ENCODE results near the gene MUTYH.
A peak's percentile ranks its signal among the peaks of the same experiment; 100 is the strongest.
"Not testable (repeated sequence)": the region's sequence is repeated elsewhere in the genome, so short reads cannot be mapped to it uniquely, and the experiment has no call there.

MUTYH gene

GRCh38 chr1:45339789-45340558 is at the start of gene MUTYH, which contains the start of gene TOE1:
TSS of gene MUTYH (minus strand) at chr1:45340440. CDS start at chr1:45334505, 5,935 bp downstream.
TSS of gene TOE1 (plus strand) at chr1:45340170. CDS start at chr1:45340253, 83 bp downstream.
- DNase-seq (ENCODE audit: low spot score) = peak; percentile 98

DNA sequence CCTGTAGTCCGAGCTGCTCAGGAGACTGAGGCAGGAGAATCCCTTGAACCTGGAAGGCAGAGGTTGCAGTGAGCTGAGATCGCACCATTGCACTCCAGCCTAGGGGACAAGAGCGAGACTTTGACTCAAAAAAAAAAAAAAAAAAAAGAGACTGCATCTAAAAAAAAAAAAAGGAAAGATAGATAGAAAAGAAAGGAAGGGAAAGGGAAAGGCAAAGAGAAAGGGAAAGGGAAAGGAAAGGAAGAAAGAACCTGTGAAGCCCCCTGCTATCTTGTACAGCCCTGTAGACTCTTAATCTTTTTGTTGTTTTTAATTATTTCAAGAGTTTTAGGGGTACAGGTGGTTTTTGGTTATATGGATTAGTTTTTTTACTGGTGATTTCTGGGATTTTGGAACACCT is 46.0 kb upstream of the MUTYH start:
- DNase-seq (ENCODE audit: low spot score) = no peak

DNA sequence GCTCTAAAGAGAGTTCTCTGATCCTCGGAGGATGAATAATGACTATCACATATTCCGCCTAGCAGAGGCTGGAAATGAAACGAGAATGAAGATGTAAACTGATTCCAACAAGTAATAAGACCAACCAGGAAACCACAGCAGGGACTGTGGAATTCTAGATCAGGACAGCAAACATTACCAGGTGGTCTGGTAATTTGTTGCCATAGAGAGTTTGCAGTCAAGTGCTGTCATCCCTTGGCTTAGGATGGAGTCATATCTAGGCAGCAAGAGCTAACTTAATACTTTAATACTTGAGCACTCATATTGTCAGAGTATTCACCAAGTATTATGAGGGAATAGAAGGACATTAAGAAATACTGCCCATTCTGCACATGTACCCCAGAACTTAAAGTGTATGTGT is 45.1 kb upstream of the MUTYH start:
- DNase-seq (ENCODE audit: low spot score) = no peak

- DNase-seq (ENCODE audit: low spot score) = not testable (repeated sequence)
Measured at GRCh38 chr1:45384213-45384612, 44.0 kb upstream of the MUTYH start.

- no peak for DNase-seq (ENCODE audit: low spot score)
Measured at GRCh38 chr1:45383191-45383590, 43.0 kb upstream of the MUTYH start.

- DNase-seq (ENCODE audit: low spot score) = no peak
Measured at GRCh38 chr1:45381243-45381642, 41.0 kb upstream of the MUTYH start.

GRCh38 chr1:45380730-45381129 is 40.5 kb upstream of the MUTYH start:
- no peak for DNase-seq (ENCODE audit: low spot score)

DNA sequence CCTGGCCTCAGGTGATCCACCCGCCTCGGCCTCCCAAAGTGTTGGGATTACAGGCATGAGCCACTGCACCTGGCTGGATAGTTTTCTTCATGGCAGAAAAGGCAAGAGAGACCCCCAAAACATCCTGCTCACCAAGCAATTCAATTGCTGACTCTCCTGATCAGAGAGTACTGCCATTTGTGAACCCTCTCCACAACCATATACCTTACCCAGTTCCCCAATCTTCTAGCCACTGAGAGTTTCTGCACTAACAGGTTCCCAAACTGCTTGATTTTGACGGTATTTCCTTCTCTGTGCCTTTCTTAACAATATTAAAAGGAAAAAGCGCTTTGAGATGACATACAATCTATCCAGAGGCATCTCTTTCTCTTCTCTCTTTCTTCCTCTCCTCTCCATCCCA is 39.9 kb upstream of the MUTYH start:
- DNase-seq (ENCODE audit: low spot score) = no peak

GRCh38 chr1:45379524-45379923 is 39.3 kb upstream of the MUTYH start:
- no peak for DNase-seq (ENCODE audit: low spot score)

DNA sequence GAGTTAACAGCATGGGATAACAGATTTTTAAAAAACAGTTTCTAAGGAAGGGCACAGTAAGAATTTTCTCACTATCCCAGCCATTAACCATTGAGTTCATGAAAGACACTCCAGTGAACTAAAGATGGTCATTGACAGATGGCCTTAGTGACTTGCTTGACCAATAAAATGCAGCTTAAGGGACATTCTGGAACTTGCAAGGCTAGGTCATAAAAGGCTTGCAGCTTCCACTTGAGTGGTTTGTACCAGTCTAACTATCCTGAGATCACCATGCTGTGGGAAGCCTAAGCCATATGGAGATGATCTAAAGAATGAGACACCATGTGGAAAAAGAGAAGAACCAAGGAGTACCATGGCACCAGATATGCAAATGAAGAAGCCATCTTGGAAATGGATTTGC is 37.9 kb upstream of the MUTYH start:
- DNase-seq (ENCODE audit: low spot score) = no peak

DNA sequence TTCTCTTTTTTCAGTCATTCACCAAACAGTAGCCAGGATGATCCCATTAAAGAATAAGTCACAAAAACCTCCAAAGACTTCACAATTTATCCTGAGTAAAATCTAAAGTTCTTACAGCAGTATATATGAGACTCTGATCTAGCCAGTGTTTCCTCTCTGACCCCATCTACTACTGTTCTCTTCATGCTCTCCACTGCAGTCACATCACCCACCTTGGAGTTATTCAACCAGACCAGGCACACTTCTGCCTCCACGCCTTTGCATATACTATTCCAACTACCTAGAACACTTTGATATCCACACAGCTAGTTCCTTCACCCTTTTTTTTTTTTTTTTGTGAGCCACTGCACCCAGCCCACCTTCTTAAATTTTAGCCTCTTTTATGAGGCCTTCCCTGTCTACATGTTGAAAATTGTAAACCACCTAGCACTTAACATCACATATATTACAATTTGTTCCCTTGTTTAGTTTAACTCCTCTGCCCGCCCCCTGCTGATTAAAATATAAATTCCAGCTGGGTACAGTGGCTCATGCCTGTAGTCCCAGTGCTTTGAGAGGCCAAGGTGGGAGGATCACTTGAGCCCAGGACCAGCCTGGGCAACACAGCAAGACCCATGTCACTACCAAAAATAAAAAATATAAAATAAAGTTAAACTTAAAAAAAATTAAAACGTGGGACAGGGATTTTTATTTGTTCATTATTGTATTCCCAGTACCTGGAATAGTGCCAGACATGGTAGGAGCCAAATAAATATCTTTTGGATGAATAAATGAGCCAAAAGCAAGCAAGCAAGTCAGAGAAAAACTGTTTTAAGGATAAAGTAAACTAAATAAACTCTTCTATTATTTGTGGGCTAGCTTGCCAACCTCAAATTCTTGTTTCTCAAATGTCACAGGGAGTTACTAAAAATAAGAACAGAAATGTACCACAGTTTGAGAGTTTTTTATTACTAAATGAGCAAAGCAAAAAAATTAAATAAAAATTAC is 35.2 kb upstream of the MUTYH start:
- no peak for DNase-seq (ENCODE audit: low spot score)

DNA sequence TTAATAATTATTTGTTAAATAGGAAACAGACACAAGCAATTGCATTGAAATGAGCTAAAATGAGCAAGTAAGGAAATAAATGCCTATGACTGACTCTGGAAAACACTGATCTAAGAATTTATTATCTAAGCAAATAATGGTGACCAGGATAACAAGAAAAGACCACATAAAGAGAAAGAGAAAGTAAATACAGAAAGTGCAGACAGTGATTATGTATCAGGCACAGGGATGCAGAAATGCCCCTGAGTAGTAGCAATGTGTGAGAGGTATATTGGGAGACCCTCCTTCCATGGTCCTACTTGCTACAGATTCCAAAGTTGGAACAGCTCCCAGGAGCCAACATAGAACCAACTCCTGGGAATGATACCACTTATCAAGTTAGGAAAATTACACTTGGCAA is 33.3 kb upstream of the MUTYH start:
- no peak for DNase-seq (ENCODE audit: low spot score)

- DNase-seq (ENCODE audit: low spot score) = no peak
Measured at GRCh38 chr1:45370575-45370974, 30.3 kb upstream of the MUTYH start.

DNA sequence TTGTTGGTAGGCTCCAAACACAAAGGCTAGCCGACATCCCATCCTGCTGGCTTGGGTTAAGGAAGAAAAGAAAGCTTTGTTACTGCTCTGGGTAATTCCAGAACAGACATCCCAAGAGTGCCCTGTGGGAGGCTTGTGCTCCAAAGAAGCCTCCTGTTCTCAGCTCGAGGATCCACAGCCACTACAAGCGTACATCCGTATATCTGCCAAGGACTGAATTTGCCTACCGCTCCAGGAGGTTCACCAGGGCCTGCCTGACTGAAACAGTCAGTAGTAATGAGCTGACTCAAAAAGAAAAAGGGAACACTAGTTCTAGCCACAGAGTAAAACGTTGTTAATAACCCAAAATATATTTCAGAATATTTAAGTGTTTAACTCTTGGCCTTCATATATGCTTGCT is 24.8 kb upstream of the MUTYH start:
- no peak for DNase-seq (ENCODE audit: low spot score)

DNA sequence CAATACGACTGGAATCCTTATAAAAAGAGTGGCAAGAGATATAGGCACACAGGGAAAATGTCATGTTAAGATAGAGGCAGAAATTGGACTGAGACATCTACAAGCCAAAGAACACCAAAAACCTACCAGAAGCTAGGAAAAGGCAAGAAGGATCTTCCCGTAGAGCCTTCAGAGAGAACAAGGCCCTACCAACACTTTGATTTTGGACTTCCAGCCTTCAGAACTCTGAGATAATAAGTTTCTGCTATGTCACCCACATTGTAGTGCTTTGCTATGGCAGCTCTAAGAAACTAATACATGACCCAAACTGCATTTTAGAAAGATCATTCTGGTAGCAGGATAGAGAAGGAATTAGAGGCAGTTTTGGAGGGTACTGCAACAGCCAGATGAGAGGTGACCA is 24.1 kb upstream of the MUTYH start:
- DNase-seq (ENCODE audit: low spot score) = no peak

DNA sequence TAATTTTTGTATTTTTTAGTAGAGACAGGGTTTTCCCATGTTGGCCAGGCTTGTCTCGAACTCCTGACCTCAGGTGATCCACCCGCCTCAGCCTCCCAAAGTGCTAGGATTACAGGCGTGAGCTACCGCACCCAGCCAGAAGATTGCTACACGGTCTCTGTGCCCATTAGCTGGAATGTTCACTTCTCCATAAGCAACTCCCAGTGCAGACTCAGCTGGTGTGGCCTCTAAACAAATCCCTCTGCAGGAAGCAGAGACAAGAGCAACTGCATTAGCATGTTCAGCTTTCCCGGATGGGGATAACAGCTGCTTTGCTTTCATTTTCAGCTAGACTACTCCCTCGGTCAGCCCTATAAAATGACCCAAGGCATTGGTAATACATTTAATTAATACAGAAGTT is 20.7 kb upstream of the MUTYH start:
- DNase-seq (ENCODE audit: low spot score) = not testable (repeated sequence)

DNA sequence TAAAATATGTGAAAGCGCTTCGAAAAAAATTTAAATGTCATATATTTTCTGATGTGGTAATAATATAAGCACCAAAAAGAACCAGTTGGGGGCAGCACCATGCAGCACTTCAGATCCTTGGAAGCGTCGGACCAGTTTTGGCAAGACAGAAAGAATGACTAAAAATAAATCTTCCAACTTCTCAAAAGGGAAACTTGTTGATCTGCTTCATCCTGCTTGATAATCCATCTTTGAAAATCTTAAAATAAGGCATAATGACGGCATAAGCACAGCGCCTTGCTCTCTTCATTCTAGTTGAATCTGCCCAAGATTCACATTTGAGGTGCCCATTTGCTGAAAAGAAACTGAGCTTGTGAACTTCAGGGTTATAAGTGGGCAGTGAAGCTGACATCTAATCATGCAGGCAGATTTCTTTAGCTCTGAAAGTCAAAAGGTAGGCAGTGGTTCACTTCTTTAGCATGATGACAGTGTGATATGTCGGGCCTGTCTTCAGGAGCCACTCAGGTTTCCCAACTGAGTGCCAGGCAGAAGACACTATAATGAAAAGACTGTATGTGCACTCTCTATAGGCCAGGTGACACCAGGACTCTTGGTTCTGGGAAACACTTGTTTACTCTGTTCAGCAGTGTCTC is 19.8 kb upstream of the MUTYH start:
- DNase-seq (ENCODE audit: low spot score) = peak; percentile 53

DNA sequence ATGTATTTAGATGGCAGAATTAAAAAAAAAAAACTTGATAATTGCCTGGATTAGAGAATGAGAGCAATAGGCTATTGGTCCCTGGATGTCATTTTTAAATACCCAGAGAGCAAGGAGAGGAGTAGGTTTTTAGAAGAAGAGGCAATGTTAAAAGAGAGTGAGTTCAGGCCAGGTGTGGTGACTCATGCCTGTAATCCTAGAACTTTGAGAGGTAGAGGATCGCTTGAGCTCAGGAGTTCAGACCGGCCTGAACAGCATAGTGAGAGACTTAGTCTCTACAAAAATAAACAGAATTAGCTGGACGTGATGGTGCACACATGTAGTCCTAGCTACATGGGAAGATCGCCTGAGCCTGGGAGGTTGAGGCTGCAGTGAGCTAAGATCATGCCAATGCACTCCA is 15.9 kb upstream of the MUTYH start:
- DNase-seq (ENCODE audit: low spot score) = no peak

- no peak for DNase-seq (ENCODE audit: low spot score)
Measured at GRCh38 chr1:45355683-45356082, 15.4 kb upstream of the MUTYH start.

DNA sequence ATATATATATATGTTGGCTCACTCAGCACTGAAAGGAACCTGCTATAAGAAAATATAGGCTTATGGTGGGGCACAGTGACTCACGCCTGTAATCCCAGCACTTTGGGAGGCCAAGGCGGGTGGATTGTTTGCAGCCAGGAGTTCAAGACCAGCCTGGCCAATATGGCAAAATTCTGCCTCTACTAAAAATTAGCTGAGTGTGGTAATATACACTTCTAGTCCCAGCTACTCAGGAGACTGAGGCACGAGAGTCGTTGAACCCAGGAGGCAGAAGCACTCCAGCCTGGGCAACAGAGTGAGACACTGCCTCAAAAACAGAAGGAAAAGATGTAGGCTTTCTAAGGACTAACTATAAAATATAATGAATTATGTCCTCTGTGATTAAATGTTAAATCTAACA is 14.6 kb upstream of the MUTYH start:
- no peak for DNase-seq (ENCODE audit: low spot score)

- no peak for DNase-seq (ENCODE audit: low spot score)
Measured at GRCh38 chr1:45353685-45354084, 13.4 kb upstream of the MUTYH start.

DNA sequence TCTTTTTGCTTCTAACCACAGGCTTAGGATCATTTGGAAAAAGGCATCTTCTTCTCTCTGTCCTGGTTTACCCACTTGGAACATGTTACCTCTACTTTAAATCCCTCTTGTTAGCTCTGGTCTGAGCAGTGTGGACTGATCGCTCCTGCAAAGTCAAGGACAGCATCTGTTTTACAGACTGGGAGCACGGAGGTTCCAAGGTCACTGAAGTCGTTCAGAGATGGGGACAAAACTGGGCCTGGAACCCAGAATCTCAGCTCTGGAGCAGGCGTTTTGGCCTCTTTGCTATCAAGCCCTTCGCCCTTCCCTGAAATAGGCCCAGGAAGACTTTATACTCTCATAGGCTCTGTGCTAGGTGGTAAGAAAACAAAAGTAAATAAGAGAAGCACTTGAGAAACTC is 11.3 kb upstream of the MUTYH start:
- no peak for DNase-seq (ENCODE audit: low spot score)

All from activated CD4-positive, alpha-beta T cell treated with anti-CD3 and anti-CD28 coated beads, Interleukin-2, Interleukin-4, amounts not matched to agents 100 ng/mL and 50 ng/mL, durations not matched to agents 16 hours and 8 hours (primary cell).